Prostate gland (tissue), 2 donors: ENCODE measurements around the gene FTHL17. TPM values are rescaled to one million over a fixed set of nuclear protein-coding genes. Genes with fewer than 3 reads are reported as not detected.

ENCODE experiments used
- DNase-seq: peaks from one replicate; pipeline ENCODE4 v3.0.0-alpha.2; 2019; ENCODE audit warnings: low spot score
- H3K27ac ChIP-seq, 2 donors: fragments of 200-600 bp; sonication (generic); 2 replicates each; pipeline ENCODE4 v1.5.1; 2017 to 2019
- H3K27me3 ChIP-seq: fragments of 200-600 bp; sonication (generic); replicated peaks from 2 replicates; pipeline ENCODE4 v1.5.1; 2019; ENCODE audit not compliant: insufficient read depth
- H3K36me3 ChIP-seq, 2 donors: fragments of 200-600 bp; sonication (generic); 1 replicate in 1 of 2; 2 replicates in 1 of 2; pipeline versions ENCODE4 v1.5.1 to v1.8.1; 2017 to 2019
- H3K4me1 ChIP-seq: fragments of 200-600 bp; sonication (generic); replicated peaks from 2 replicates; pipeline ENCODE4 v1.5.1; 2019
- H3K4me3 ChIP-seq, 2 donors: fragments of 200-600 bp; sonication (generic); 2 replicates each; pipeline ENCODE4 v1.5.1; 2017 to 2019
- H3K9me3 ChIP-seq: fragments of 200-600 bp; sonication (generic); 2 replicates; pipeline ENCODE4 v1.5.1; 2017
- CTCF ChIP-seq, 4 experiments: fragments of 200-600 bp in 2 of 4; fragments of 450-650 bp in 2 of 4; sonication (generic) in 2 of 4; IDR thresholded peaks; 1 replicate in 3 of 4; 2 replicates in 1 of 4; pipeline ENCODE4 v1.5.1; 2016 to 2019; ENCODE audit warnings: antibody characterized with exemption in 4 of 4, mild to moderate bottlenecking in 2 of 4, moderate library complexity in 2 of 4
- POLR2A ChIP-seq: fragments of 450-650 bp; IDR thresholded peaks from one replicate; pipeline ENCODE4 v1.6.1; 2016; ENCODE audit warnings: antibody characterized with exemption, mild to moderate bottlenecking
- POLR2AphosphoS5 ChIP-seq: sonication (generic); formaldehyde crosslinking; IDR thresholded peaks from one replicate; pipeline ENCODE4 v1.6.1; 2017; ENCODE audit warnings: antibody characterized with exemption
- WGBS: methylation state at CpG from one replicate; pipeline ENCODE4 v1.1.5; 2018; 5-methylcytosine and 5-hydroxymethylcytosine counted together
- intact Hi-C: fragments of 100-400 bp; cut with DNase I; formaldehyde crosslinking; loops from one replicate; pipeline ENCODE4 v1.14.2; 2022
- total RNA-seq, 2 donors: library from RNA; depleted of rRNA; stranded (reverse); fragments of >200 nt; gene quantifications; one replicate each; pipeline ENCODE4 v1.1.0, GENCODE V29; 2016

FTHL17 gene
- total RNA-seq, 2 donors from 2014 or later: 2.8 TPM; not detected in 1

DNA sequence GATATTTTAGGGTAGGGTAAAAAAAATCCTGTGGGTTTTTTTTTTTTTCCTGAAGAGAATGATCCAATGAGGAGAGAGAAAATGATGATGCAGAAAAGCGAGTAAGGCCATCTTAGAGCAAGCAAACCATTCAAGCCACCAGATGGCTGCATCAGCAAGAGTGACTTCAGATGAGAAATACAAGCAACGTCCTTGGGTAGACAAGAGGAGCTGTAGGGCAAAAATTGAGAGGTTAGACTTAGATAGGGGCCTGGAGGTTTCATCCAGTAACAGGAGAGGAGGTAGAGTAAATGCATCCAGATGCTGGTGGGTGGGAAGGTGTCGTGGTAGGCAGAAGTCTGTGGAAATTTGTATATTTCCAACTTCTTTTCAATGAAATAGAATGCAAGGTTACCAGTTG is 14.6 kb downstream of the FTHL17 start:
- Histone ChIP-seq H3K4me1 (no peaks in the 10 kb centered on the region), H3K36me3 (no peaks in the 10 kb centered on the region), H3K9me3 (no peaks in the 10 kb centered on the region), H3K4me3 (no peak overlapping the region), H3K27ac (no peak overlapping the region), H3K27me3 (no peaks in the 10 kb centered on the region)
- TF ChIP-seq POLR2AphosphoS5: no peak
- no peak for TF ChIP-seq CTCF (IDR thresholded peaks at IDR 0.05)
- TF ChIP-seq POLR2A: no peak
- intact Hi-C loops: no loop called here
- WGBS: 83% methylated on average over 3 of the region's 3 CpGs
- DNase-seq: no peak

DNA sequence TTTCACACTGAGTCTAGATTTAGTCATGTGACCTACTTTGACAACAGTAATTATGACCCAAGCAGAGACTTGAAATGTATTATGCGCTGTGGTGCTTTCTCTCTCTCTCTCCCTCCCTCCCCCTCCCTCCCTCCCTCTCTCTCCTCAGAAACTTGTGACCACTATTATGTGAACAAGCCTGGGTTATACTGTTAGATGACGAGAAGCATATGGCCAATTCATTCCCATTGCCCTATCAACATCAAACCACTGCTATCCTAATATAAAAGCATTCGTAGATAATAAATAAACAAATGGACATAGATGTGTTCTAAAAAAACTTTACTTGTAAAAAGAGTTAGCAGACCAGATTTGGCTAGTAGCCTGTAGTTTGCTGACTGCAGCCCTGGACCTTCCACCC is 18.2 kb downstream of the FTHL17 start:
- no peak for TF ChIP-seq POLR2A
- TF ChIP-seq POLR2AphosphoS5: no peak
- no peak for TF ChIP-seq CTCF (IDR thresholded peaks at IDR 0.05)
- H3K36me3 ChIP-seq: no peaks in the 10 kb centered on the region
- H3K27me3 ChIP-seq: no peaks in the 10 kb centered on the region
- intact Hi-C loops: no loop called here
- H3K9me3 ChIP-seq: no peaks in the 10 kb centered on the region
- 71% methylated on average over 3 of the region's 3 CpGs for WGBS
- H3K4me3 ChIP-seq: no peak overlapping the region
- H3K27ac ChIP-seq: no peak overlapping the region
- no peak for DNase-seq
- no peaks in the 10 kb centered on the region for H3K4me1 ChIP-seq

GRCh38 chrX:31039327-31039711 is 32.5 kb downstream of the FTHL17 start:
- intact Hi-C loops: loop anchor here (5.0 kb wide), 1 partner anchor 618 kb away; no protein-coding TSS in a partner anchor
- Histone ChIP-seq H3K4me1 (no peaks in the 10 kb centered on the region), H3K4me3 (no peak overlapping the region), H3K36me3 (no peaks in the 10 kb centered on the region), H3K9me3 (no peaks in the 10 kb centered on the region), H3K27me3 (no peaks in the 10 kb centered on the region), H3K27ac (no peak overlapping the region)
- no peak for TF ChIP-seq POLR2A
- no peak for TF ChIP-seq POLR2AphosphoS5
- TF ChIP-seq CTCF (IDR thresholded peaks at IDR 0.05): no peak
- DNase-seq: no peak
- 76% methylated on average over 3 of the region's 3 CpGs for WGBS

DNA sequence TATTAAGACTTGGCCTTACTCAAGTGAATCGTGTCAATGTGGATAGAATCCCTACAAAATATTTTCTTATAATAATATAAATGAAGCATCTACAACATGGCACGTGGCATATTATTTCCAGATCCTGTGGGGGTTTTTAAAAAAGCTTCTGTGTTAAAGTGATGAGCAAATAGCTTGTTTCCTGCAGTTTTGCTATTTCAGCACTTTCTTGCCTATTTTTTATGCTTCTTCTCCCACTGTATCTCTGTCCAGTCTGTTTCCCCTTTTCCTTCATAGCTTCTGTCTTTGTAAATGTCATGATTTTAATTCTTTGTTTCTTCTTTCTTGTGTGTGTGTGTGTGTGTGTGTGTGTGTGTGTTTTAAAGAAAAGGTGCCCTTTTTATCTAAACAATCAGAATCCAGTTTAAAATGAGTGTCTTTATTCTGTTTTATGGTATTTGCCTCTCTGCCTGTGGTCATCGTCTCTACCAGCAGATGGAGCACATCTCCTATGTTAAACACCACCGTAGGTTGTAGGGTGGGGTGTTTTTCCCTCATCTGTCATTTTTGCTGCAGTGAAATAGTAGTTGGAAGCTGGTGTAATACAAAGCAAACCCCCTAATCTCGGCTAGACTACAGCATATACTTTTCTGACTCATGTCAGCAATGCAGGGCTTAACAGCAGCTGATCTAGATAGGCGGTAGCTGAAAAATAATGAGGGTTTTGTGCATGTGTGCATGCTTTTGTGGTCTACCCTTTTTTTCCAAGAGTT is 33.1 kb downstream of the FTHL17 start:
- H3K4me1 ChIP-seq: no peaks in the 10 kb centered on the region
- H3K9me3 ChIP-seq: no peaks in the 10 kb centered on the region
- DNase-seq: peak; percentile 4
- no peaks in the 10 kb centered on the region for H3K27me3 ChIP-seq
- H3K36me3 ChIP-seq: no peaks in the 10 kb centered on the region
- no peak overlapping the region for H3K27ac ChIP-seq
- WGBS: 36% methylated on average over 6 of the region's 6 CpGs
- no peak overlapping the region for H3K4me3 ChIP-seq
- TF ChIP-seq CTCF (IDR thresholded peaks at IDR 0.05) (peak in 2 of 4 experiments; percentile 41 to 43), POLR2AphosphoS5 (no peak), POLR2A (no peak)
- intact Hi-C loops: loop anchor here (5.0 kb wide), 1 partner anchor 619 kb away; no protein-coding TSS in a partner anchor

DNA sequence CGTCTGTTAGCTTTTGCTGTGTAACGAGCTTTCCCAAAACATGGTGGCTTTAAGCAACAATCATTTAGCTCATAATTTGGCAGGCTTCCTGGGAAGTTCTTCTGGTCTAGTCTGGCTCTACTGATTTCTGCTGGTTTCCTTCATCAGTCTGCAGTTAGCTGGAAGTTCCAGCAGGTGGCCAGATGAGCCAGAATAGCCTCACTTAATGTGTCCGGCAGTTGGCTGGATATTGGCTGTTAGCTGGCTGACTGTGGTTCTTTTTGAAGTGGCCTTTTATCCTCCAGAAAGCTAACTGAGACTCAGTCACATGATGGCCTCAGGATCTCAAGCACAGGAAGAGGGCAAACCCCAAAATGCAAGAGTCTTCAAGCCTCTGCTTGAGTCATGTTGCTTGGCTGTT is 34.9 kb downstream of the FTHL17 start:
- no peak for TF ChIP-seq POLR2AphosphoS5
- no peak for TF ChIP-seq POLR2A
- peak in 2 of 4 experiments; percentile 44 to 52 for TF ChIP-seq CTCF (IDR thresholded peaks at IDR 0.05)
- intact Hi-C loops: loop anchor here (5.0 kb wide), 1 partner anchor 620 kb away; no protein-coding TSS in a partner anchor
- peak; percentile 3 for DNase-seq
- Histone ChIP-seq H3K27ac (no peak overlapping the region), H3K9me3 (no peaks in the 10 kb centered on the region), H3K4me1 (no peaks in the 10 kb centered on the region), H3K27me3 (no peaks in the 10 kb centered on the region), H3K4me3 (no peak overlapping the region), H3K36me3 (no peaks in the 10 kb centered on the region)
- WGBS: 58% methylated on average over 3 of the region's 3 CpGs
